ENCODE results near the gene SNX27.
"Not testable (repeated sequence)": the region's sequence is repeated elsewhere in the genome, so short reads cannot be mapped to it uniquely, and the experiment has no call there.

SNX27 gene

DNA sequence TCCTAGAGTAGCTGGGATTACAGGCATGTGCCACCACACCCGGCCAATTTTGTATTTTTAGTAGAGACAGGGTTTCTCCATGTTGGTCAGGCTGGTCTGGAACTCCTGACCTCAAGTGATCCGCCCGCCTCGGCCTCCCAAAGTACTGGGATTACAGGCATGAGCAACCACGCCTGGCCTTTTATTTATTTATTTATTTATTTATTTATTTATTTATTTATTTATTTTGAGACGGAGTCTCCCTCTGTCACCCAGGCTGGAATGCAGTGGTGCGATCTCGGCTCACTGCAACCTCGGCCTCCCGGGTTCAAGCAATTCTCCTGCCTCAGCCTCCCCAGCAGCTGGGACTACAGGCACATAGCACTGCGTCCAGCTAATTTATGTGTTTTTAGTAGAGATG lies 31.2 kb downstream of the SNX27 start:
- not testable (repeated sequence) for DNase-seq

DNA sequence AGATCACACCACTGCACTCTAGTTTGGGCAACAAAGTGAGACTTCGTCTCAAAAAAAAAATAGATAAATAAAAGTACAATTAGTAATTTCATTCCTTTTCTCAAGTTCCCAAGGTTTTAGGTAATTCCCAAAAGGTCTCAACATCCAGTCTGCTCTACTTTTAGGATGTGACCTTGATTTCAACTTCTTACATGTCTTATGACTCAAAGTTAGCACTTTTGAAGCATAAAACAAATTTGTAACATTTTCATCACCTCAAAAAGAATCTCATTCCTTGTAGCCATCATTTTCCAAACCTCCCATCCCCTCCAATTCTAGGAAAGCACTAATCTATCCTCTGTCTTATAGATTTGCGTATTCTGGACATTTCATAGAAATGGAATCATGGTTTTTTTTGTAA lies 32.2 kb downstream of the SNX27 start:
- no peak for DNase-seq

DNA sequence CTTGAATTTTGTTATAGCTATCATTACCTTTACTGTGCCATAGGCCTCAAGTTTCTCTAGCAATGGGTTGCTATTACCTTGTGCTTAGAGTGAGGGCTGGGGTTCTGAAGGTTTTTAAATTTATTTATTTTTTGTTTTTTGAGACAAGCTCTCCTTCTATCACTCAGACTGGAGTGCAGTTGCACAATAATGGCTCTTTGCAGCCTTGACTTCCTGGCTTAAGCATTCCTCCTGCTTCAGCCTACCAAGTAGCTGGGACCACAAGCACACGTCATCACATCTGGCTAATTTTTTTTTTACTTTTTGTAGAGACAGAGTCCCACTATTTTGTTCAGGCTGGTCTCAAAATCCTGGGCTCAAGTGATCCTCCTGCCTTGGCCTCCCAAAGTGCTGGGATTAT lies 41.5 kb downstream of the SNX27 start:
- no peak for DNase-seq

DNA sequence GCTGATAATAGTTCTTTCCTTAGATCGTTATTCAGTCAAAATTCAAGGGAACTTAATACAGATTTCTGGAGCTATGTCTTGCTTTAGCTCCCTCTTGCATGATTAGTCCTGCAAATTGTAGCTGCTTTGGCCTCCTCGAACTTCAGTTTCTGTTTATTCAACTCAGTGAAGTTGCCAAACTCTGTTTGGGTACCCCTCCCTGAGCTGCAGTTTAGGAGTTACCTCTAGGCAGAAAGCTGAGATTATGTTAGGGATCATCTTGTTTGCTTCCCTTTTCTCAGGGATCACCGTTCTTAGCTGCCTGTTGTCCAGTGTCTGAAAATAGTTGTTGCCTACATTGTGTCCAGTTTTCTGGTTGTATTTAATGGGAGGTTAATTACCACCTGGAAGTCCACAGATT lies 43.5 kb downstream of the SNX27 start:
- DNase-seq: no peak

DNA sequence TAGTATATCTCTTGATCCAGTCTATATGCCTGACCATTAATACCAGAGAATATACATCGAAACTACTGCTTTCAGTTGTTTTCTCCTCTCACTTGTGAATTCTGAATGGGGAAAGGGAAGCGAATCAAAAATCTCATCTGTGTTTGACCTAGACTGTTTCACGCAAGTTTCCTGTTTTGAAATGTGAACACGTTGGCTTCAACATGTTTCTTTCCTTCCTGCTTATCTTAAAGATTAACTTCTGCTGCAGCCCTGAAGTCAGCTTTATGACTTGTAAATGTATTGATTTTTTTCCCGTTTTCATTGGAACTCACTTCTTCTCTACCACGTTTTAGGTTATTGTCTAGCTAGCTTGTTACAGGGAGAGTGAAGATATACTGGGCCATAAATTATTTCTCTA lies 49.9 kb downstream of the SNX27 start:
- no peak for DNase-seq

DNA sequence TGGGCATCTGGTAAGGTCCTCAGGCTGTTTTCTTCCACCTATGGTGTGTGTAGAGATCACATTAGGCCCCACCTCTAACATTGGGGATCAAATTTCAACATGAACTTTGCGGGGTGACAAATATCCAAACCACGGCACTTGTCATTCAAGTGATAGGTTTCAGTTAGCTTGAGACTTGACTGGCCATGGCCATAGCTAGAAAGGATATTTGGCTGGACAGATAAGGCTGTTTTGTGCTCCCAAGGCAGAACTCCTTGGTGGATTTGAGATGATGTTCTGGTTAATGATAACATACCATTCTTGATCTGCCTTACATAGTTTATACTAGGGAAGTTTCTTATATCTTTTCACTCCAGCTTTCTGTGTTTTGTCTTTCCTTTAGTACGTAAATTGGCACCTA lies 56.2 kb downstream of the SNX27 start:
- DNase-seq: no peak

DNA sequence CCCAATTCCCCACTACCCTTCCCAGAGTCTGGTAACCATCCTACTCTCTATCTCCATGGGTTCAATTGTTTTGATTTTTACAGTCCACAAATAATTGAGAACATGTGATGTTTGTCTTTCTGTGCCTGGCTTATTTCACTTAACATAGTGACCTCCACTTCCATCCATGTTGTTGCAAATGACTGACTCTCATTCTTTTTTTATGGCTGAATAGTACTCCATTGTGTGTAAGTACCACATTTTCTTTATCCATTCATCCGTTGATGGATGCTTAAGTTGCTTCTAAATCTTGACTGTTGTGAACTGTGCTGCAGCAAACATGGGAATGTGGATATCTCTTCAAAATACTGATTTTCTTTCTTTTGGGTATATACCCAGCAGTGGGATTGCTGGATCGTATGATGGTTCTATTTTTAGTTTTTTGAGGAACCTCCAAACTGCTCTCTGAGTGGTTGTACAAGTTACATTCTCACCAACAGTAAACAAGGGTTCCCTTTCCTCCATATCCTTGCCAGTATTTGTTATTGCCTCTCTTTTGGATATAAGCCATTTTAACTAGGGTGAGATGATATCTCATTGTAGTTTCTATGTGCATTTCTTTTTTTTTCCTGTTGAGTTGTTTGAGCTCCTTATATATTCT lies 58.3 kb downstream of the SNX27 start:
- not testable (repeated sequence) for DNase-seq

DNA sequence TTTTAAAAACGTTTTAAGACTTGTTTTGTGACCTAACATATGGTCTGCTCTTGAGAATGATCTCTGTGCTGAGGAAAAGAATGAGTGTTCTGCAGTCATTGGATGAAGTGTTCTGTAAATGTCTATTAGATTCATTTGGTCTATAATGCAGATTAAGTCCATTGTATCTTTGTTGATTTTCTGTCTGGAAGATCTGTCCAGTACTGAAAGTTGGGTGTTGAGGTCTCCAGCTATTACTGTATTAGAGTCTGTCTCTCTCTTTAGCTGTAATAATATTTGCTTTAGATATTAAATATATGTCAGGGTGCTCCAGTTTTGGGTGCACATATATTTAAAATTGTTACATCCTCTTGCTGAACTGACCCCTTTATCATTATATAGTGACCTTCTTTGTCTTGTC lies 61.6 kb downstream of the SNX27 start:
- no peak for DNase-seq

DNA sequence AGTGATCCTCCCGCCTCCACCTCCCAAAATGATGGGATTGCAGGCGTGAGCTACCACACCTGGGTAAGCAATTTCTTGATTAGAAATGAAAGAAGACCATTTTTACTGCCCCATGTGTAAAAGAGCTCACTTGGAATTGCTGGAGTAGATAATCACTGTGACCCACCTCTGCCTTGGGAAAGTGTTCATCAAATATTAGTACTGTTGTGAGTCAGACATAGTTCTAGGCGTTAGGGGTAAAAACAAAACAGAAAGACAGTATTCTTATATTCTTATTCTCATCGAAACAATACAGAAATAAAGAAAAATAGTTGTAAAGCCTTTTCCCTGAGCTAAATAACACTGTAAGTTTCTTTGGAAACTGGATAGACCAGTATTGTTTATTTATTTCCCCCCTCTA lies 68.5 kb downstream of the SNX27 start:
- no peak for DNase-seq

DNA sequence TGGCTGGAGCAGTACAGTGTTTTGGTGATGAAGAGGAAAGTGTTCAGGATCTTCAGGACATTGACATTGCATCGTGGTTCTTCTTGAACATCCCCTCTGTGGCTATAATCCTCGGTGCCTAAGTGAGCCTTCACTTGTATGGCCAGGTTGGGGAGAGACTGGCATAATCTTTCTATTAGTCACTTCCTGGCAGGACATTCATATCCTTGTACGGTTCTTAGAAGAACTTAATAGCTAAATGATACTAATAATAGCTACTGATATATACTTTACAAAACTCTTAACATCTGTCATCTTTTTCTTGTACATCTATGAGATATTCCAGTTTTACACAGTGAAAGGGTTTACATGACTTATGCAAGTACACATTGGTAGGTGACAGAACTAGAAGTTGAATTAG lies 69.0 kb downstream of the SNX27 start:
- DNase-seq: no peak

DNA sequence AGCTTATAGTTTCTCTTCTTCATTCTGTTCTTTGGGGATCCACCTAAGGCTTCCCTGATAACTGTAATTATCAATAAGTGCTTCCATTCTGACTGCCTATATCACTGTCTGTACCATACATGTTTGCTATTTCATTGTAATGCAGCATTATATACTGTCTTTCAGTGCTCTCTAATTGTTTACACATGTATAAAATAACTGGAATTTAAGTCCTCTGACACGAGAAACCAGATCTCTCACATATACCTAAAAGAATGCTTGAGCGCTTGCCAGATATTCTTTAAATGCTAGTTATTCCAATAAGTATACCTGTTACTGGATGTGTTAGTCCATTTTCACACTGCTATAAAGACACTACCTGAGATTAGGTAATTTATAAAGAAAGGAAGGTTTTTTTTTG lies 70.1 kb downstream of the SNX27 start:
- no peak for DNase-seq

DNA sequence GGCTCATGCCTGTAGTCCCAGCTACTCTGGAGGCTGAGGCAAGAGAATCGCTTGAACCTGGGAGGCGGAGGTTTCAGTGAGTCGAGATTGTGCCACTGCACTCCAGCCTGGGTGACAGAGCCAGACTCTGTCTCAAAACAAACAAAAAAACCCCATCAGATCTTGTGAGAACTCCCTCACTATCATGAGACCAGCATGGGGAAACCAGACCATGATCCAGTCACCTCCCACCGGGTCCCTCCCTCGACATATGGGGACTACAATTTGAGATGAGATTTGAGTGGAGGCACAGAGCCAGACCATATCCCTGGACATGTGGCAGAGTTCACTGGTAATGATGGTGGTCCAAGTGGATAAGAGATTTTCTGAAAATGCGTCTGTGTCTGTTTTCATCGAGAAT lies 71.1 kb downstream of the SNX27 start:
- not testable (repeated sequence) for DNase-seq

DNA sequence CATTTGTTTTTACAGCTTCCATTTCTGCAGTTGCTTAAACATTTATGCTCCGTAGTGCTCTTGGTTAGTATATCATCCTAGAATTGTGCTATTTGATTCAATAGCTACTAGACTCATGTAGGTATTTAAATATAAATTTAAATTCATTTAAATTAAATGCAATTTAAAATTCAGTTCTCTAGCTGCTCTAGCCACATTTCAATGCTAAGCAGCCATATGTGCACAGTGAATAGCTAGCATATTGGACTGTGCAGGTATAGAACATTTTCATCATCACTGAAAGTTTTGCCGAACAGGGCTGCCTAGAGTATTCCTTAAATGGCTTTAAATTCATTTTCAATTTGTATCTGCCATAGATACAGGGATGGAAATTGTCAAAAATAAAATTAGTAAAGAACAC lies 72.3 kb downstream of the SNX27 start:
- no peak for DNase-seq

DNA sequence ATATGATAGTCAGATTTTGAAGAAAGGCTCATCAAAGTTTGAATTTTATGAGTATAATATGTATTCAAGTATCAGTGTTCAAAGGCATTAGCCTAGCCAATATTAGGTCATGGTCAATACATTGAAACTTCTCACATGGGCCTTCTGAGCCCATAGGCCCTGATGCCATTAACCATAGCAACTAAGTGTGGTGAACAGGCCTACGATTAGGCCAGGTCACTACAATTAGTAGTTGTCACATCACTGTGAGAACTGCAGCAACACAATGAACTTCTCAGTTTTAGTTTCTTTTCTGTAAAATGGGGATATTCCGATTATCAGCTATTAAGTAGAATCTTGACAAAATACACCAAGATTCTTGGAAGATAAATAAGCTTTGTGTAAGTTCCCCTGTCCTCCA lies 74.7 kb downstream of the SNX27 start:
- no peak for DNase-seq

DNA sequence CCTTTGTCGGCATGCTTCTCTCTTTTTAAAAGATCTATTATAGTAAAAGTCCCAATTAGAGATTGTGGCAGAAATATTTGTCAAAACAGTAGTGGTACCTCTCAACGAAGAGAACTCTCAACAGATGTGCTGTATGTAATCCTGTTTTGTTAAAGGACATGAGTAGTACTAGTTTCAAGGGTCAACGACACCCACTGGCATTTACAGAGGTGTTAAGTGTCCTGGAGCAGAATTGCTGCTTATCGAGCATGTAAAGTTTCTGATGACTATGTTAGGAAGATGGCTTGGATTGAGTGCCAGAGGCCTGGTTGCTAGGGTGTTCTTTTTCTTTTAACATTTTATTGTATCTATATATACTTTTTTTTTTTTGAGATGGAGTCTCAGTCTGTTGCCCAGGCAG lies 77.6 kb downstream of the SNX27 start:
- DNase-seq: no peak

DNA sequence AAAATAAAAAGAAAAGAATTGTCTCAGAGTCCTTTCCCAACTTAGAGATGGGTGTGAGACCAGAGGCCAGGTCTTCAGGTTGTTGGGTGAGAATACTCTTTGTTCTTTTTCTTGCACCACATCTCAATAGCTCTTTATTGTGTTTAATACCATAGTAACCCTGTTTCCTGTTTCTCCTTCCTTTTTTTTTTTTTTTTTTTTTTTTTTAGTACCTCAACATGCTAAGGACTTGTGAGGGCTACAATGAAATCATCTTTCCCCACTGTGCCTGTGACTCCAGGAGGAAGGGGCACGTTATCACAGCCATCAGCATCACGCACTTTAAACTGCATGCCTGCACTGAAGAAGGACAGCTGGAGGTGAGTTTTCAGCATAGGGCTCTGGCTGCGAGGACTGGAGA lies 80.4 kb downstream of the SNX27 start:
- no peak for DNase-seq

DNA sequence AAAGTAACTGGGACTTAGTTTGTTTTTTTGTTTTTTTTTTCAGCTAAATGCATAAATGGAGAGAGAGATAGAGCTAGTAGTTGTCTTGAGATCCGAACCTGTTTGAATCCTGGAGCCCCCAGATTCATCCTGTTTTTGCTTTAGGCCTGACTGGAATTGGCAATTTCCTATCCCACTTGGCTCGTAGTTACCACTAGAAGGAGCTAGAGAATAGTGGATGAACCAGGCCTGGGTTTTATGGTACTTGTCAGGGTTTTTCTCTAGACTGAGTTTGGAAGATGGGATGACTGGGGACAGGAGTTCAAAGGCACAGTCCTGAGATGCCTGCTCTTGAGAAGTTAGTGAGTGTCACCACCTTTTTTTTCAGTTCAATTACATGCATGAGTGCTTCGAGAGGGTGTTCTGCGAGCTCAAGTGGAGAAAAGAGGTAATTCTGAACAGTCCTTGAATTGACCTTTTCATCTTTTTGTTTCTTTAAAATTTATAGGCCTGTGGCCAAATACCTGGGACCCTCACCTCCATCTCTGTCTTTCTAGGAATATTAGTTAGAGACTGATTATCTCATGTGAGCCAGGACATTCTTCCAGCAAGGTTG lies 81.3 kb downstream of the SNX27 start:
- DNase-seq: no peak

DNA sequence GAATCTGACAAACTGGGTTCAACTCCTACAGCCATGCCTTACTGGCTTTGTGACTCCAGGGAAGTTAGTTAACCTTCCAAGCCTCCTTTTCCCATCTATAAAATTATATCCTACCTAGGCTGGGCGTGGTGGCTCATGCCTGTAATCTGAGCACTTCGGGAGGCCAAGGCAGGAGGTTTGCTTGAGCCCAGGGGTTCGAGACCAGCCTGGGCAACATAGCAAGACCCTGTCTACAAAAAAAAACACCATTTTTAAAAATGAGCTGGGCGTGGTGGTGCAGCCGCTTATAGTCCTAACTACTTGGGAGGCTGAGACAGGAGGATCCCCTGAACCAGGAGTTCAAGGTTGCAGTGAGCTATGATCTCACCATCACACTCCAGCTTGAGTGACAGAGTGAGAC lies 89.7 kb downstream of the SNX27 start:
- DNase-seq: no peak

DNA sequence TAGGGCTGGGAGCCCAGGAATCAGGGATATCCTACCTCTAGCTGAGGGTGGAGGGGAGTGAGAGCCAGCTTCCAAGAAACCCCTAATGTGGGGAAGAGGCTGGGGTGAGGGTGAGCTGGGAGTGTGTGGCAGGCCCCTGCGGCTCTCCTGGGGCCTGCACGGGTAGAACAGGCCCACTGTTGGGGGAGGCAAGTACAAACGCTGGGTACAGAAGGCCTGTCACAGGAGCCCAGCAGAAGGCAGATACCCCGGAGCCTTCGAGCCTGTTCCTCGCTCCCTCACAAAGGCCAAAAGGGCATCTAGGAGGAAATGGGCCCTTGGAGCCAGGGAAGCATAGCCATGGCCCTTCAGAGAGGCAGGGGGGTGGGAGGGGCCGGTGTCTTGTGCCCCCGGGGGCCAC lies 91.1 kb downstream of the SNX27 start:
- DNase-seq: no peak

DNA sequence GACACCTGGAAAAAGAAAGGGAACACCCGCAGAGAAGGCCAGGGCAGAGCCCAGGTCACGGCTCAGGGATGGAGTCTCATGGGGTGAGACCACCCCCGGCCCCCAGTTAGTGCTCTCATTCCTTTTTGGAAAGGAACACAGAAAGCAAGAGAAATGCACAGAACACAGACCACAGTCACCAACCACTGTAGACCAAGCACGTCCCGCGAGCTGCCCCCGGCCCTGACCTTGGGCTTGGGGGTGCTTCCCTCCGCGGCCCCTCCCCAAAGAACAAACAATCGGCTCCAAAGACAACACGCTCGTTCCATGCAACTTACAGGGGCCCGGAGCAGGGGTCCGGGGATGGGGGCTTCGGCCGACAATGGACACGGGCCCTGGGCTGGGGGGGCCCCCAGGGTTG lies 92.0 kb downstream of the SNX27 start:
- no peak for DNase-seq

DNA sequence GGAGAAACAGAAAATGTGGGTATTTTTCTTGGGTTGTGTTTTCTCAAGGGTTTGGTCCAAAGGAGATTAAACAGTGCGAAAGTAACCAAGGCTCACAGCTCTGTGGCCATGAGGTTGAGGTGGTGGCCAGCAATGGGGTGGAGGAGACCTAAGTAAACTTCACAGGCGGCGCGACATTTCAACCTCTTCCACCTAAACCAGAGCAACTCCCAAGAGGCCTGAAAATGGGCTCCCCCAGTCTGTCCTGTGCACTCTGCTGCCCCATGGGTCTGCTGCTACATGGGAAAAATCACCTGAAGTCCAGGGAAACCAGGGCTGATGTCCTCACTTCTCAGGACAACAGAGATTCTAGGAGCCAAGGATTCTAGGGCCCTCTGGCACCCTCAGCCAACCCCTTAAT lies 92.4 kb downstream of the SNX27 start:
- DNase-seq: no peak

DNA sequence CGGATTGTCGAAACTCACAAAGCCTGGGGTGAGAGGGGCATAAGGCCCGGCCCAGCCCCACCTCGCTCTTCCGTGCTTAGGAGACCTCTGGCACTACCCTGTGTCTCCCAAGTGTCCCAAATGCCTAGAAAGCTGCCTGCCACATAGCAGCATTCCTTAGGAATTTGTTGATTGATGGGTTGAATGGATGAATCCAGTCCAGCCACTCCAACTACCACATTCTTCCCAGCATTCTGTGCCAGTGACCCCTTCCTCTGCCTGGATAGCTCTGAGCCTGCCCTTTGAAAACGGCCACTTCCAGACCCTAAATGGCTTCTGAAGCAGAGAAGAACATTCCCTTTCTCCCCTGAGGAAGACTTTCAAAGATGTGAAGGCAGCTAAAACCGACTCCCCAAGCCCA lies 93.3 kb downstream of the SNX27 start:
- DNase-seq: no peak

DNA sequence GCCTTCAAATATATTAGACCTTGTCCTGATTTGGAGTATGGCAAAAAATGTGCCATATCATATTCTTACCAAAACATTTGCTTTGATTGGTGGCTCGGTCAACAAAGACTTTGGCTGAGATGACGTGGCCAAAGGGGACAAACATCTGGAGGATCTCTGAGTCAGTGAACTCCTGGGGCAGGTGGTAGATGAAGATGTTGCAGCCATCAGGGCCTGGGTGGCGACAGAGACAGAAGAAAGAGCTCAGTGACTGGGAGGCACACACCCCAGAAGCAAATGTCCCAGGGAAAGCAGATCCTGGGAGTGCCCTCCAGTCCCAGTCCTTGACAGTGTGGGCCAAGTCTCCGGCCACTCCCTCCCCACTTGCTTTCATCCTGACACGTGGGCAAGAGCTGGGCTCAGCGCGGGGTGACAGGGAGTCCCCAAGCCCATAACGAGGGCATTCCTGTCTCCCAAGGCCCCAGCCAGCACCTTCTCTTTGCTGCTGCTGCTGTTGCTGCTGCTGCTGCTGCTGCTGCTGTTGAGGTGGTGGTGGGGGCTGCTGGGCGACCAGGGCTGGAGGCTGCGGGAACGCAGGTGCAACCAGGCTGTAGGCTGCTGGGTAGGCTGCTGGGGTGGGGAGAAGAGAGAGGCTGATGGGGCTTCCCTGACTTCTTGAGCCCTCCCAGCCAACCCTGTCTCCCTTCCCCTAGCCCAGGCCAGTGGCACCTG lies 94.1 kb downstream of the SNX27 start:
- DNase-seq: no peak
